K562 (cell line): ENCODE data around the gene CLEC4C. TPM values are rescaled to one million over a fixed set of nuclear protein-coding genes. Genes with fewer than 3 reads are reported as not detected.
"Not testable (repeated sequence)": the region's sequence is repeated elsewhere in the genome, so short reads cannot be mapped to it uniquely, and the experiment has no call there.

Experiments
- ATAC-seq: fragments of 200-7000 bp; cut with Tn5 transposase; 3 replicates; pipeline ENCODE4 v1.9.1; 2020; ENCODE audit warnings: moderate library complexity
- BruUV-seq: library from RNA; stranded (reverse); fragments of 400-500 nt; replicated peaks from 2 replicates; lab custom pipeline; 2021; lab: Mats Ljungman, UMichigan
- CTCF ChIA-PET: fragments of 300-600 bp; formaldehyde crosslinking; extraction: SDS; loops from one replicate; lab custom pipeline; 2021; ENCODE audit warnings: low intra/inter-chr PET ratio; lab: Yijun Ruan, JAX
- POLR2A ChIA-PET: fragments of 300-600, 350-650 bp; sonication (Branson Sonifier 250); formaldehyde crosslinking; extraction: SDS; loops from one replicate; lab custom pipeline; 2021; ENCODE audit warnings: antibody characterized with exemption, inconsistent platforms; lab: Yijun Ruan, JAX
- DNase-seq, 4 experiments: peaks; one replicate each; pipeline versions ENCODE4 v3.0.0 to v3.0.0-alpha.2; 2011 to 2018; ENCODE audit warnings: low spot score in 3 of 4, mixed read lengths in 3 of 4; ENCODE audit errors: extremely low read depth in 1 of 4
- FAIRE-seq: peaks from 2 replicates; lab custom pipeline; 2011; peaks lifted over from hg19 to GRCh38; lab: Jason Lieb, UNC
- H2AFZ ChIP-seq: 2 replicates; pipeline ENCODE4 v1.6.0; 2011; ENCODE audit warnings: low read depth, low read length, control low read depth, inconsistent platforms
- H3K27ac ChIP-seq: fragments of 200-600 bp; 3 replicates; pipeline ENCODE4 v1.8.0; 2011; ENCODE audit warnings: low read depth, mild to moderate bottlenecking, control low read depth, inconsistent platforms, low read length, moderate library complexity, mixed read lengths; ENCODE audit errors: extremely low read depth
- H3K27me3 ChIP-seq, 2 experiments: fragments of 300-600 bp in 1 of 2; 2 replicates in 1 of 2; 3 replicates in 1 of 2; pipeline versions ENCODE4 v1.6.0 to v1.8.0; 2011; ENCODE audit warnings: inconsistent platforms in 2 of 2, low read length in 2 of 2, mild to moderate bottlenecking in 1 of 2, mixed read lengths in 1 of 2, moderate library complexity in 1 of 2; ENCODE audit not compliant: control insufficient read depth in 2 of 2, insufficient read depth in 2 of 2
- H3K36me3 ChIP-seq: fragments of 300-600 bp; 3 replicates; pipeline ENCODE4 v1.8.0; 2011; ENCODE audit warnings: mild to moderate bottlenecking, low read length, inconsistent platforms; ENCODE audit not compliant: control insufficient read depth, insufficient read depth
- H3K4me1 ChIP-seq, 2 experiments: fragments of 200-600 bp in 1 of 2; replicated peaks in 1 of 2; 2 replicates in 1 of 2; 3 replicates in 1 of 2; pipeline versions ENCODE4 v1.5.1 to v1.8.0; 2011; ENCODE audit warnings: inconsistent platforms in 2 of 2, low read length in 2 of 2, mild to moderate bottlenecking in 1 of 2, mixed read lengths in 1 of 2, moderate library complexity in 1 of 2; ENCODE audit not compliant: control insufficient read depth in 2 of 2, insufficient read depth in 2 of 2
- H3K4me2 ChIP-seq: 2 replicates; pipeline ENCODE4 v1.6.1; 2011; ENCODE audit warnings: low read length, control low read depth, inconsistent platforms, mixed read lengths; ENCODE audit not compliant: insufficient read depth
- H3K4me3 ChIP-seq: fragments of 200-600 bp; sonication (generic), shearing (Covaris generic); 2 replicates; pipeline ENCODE4 v1.5.1; 2016; ENCODE audit warnings: control low read depth, inconsistent platforms
- H3K79me2 ChIP-seq: fragments of 200-600 bp; 3 replicates; pipeline ENCODE4 v1.8.0; 2011; ENCODE audit warnings: low read length, inconsistent platforms; ENCODE audit not compliant: control insufficient read depth, insufficient read depth
- H3K9ac ChIP-seq, 2 experiments: 2 replicates each; pipeline versions ENCODE4 v1.6.0 to v1.6.1; 2011; ENCODE audit warnings: low read depth in 2 of 2, low read length in 2 of 2, control low read depth in 1 of 2, inconsistent platforms in 1 of 2, mild to moderate bottlenecking in 1 of 2, mixed read lengths in 1 of 2; ENCODE audit not compliant: insufficient read depth in 1 of 2
- H3K9me1 ChIP-seq: one replicate; pipeline ENCODE4 v1.6.0; 2011; ENCODE audit warnings: inconsistent platforms, mild to moderate bottlenecking, low read length, moderate library complexity; ENCODE audit not compliant: control insufficient read depth, insufficient read depth
- H3K9me3 ChIP-seq: replicated peaks from 2 replicates; pipeline ENCODE4 v1.5.1; 2011; ENCODE audit warnings: low read depth, low read length, inconsistent platforms; ENCODE audit not compliant: control insufficient read depth, insufficient read depth
- H4K20me1 ChIP-seq: replicated peaks from 2 replicates; pipeline ENCODE4 v1.6.1; 2011; ENCODE audit warnings: low read length, inconsistent platforms, mixed read lengths; ENCODE audit not compliant: control insufficient read depth, insufficient read depth
- HMG20A ChIP-seq: fragments of 450-650 bp; formaldehyde crosslinking; conservative IDR thresholded peaks from 2 replicates; pipeline ENCODE4 v1.4.0; 2020; ENCODE audit warnings: mild to moderate bottlenecking, mixed read lengths
- NCOA2 ChIP-seq, 2 experiments: fragments of 450-650 bp; IDR thresholded peaks; 2 replicates each; pipeline ENCODE4 v1.6.1; 2018; ENCODE audit warnings: mild to moderate bottlenecking in 2 of 2, moderate library complexity in 1 of 2; ENCODE audit not compliant: partially characterized antibody in 2 of 2
- SMARCA4 ChIP-seq: fragments of 450-650 bp; IDR thresholded peaks from 2 replicates; pipeline ENCODE4 v1.6.1; 2016
- WGBS: fragments of 100-300 bp; shearing (Covaris generic); methylation state at CpG from one replicate; pipeline ENCODE4 v1.1.6; 2016; ENCODE audit warnings: low coverage, mixed read lengths; ENCODE audit not compliant: insufficient coverage; ENCODE audit errors: missing lambda C conversion rate; 5-methylcytosine and 5-hydroxymethylcytosine counted together
- in situ Hi-C: fragments of 300-500 bp; cut with MboI; formaldehyde crosslinking; loops from 4 replicates; pipeline ENCODE4 v1.15.0; 2018; ENCODE audit warnings: inconsistent platforms, mixed read lengths
- intact Hi-C: fragments of 100-400 bp; cut with micrococcal nuclease; formaldehyde crosslinking; loops from 2 replicates; pipeline ENCODE4 v1.14.2; 2022
- polyA plus RNA-seq, 8 experiments: library from polyadenylated mRNA; depleted of rRNA in 4 of 8; stranded (reverse) in 5 of 8; unstranded in 3 of 8; fragments of >200 nt; fragmentation: Nextera tagmentation in 2 of 8; fragmentation: Illumina TruSeq in 1 of 8; extraction: Ambion mirVana in 2 of 8; extraction: Trizol in 1 of 8; gene quantifications; 2 replicates each; pipeline versions ENCODE4 v1.2.1 to v1.2.3, GENCODE V29; 2011 to 2014; ENCODE audit warnings: inconsistent platforms in 1 of 8, missing spikeins in 1 of 8
- total RNA-seq, 7 experiments: library from RNA; depleted of rRNA in 6 of 7; stranded (reverse); fragments of >200 nt in 6 of 7; fragmentation: Illumina TruSeq in 2 of 7; extraction: Trizol in 2 of 7; gene quantifications; 2 replicates each; pipeline versions ENCODE4 v1.2.1 to v1.2.3, GENCODE V29; 2011 to 2021; ENCODE audit warnings: low replicate concordance in 1 of 7
- TF ChIP-seq, protein P1 (sequence below): fragments of 250-450 bp; sonication (Bioruptor Pico); IDR thresholded peaks from 2 replicates; pipeline ENCODE4 v1.5.0; 2021; ENCODE audit warnings: mild to moderate bottlenecking, borderline replicate concordance

The CLEC4C gene
- total and polyA plus RNA-seq, 9 of the 15 experiments (the other 6 are each of a cell fraction or from before 2014, with no cell fraction given): not detected

DNA sequence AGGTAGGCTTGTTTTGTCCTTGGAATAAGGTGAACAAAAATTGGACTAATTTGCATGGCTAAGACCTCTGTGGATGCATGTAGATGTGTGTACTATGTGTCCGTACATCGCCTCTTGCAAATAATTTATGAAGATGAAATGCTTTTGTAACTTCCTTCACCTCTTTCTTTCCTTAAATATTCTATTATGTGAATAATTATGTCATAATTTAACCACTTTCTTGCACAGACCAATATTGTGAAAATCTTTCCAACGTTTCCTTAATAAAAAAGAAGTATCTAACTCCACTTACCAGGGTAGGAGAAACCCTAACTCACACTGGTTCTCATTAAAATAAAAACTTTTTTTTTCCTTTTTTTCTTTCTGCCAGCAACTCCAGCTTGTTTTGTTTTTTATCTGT, 46.0 kb upstream of the CLEC4C start (continued):
- TF ChIP-seq, protein P1, sequence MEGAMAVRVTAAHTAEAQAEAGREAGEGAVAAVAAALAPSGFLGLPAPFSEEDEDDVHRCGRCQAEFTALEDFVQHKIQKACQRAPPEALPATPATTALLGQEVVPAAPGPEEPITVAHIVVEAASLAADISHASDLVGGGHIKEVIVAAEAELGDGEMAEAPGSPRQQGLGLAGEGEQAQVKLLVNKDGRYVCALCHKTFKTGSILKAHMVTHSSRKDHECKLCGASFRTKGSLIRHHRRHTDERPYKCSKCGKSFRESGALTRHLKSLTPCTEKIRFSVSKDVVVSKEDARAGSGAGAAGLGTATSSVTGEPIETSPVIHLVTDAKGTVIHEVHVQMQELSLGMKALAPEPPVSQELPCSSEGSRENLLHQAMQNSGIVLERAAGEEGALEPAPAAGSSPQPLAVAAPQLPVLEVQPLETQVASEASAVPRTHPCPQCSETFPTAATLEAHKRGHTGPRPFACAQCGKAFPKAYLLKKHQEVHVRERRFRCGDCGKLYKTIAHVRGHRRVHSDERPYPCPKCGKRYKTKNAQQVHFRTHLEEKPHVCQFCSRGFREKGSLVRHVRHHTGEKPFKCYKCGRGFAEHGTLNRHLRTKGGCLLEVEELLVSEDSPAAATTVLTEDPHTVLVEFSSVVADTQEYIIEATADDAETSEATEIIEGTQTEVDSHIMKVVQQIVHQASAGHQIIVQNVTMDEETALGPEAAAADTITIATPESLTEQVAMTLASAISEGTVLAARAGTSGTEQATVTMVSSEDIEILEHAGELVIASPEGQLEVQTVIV (CRISPR knock-in tag): no peak
- TF ChIP-seq NCOA2 (IDR thresholded peaks at IDR 0.05; ENCODE audit: partially characterized antibody in 2 of 2) (no peak), HMG20A (CRISPR knock-in tag) (no peak), SMARCA4 (no peak)

DNA sequence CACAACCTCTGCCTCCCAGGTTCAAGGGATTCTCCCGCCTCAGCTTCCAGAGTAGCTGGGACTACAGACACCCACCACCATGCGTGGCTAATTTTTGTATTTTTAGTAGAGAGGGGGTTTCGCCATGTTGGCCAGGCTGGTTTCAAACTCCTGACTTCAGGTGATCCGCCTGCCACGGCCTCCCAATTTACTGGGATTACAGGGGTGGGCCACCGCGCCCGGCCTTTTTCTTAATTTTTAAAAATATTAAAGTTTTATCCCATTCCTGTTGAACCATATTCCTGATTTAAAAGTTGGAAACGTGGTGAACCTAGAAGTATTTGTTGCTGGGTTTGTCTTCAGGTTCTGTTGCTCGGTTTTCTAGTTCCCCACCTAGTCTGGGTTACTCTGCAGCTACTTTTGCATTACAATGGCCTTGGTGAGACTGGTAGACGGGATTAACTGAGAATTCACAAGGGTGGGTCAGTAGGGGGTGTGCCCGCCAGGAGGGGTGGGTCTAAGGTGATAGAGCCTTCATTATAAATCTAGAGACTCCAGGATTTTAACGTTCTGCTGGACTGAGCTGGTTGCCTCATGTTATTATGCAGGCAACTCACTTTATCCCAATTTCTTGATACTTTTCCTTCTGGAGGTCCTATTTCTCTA, 41.8 kb upstream of the CLEC4C start, which contains the start of gene NANOG:
Gene NANOG (plus strand): TSS at position 519 of the 645 bp plus-strand sequence. CDS start 213 bp downstream, outside the sequence.
- H3K4me2 ChIP-seq, DNase-seq, H3K9ac ChIP-seq, CTCF ChIA-PET, H3K27ac ChIP-seq, H3K79me2 ChIP-seq, H3K9me3 ChIP-seq, H3K36me3 ChIP-seq, H3K4me1 ChIP-seq, BruUV-seq, intact Hi-C loops, in situ Hi-C loops, H2AFZ ChIP-seq, ATAC-seq, H3K4me3 ChIP-seq, H4K20me1 ChIP-seq, POLR2A ChIA-PET, H3K9me1 ChIP-seq: not testable (repeated sequence)
- 3% methylated on average over 9 of the region's 13 CpGs for WGBS
- H3K27me3 ChIP-seq: peaks cover 2 to 14% of the 10 kb centered on the region in 2 experiments; a peak in 3 of 5 replicates
- peak; percentile 56 for FAIRE-seq
